H9 (cell line): ENCODE results near the gene P2RX5. TPM values are rescaled to one million over a fixed set of nuclear protein-coding genes. Genes with fewer than 3 reads are reported as not detected.

ENCODE experiments used
- DNase-seq: peaks from one replicate; pipeline ENCODE4 v3.0.0-alpha.2; 2017
- H2AFZ ChIP-seq: one replicate; pipeline ENCODE4 v1.6.1; 2013; ENCODE audit warnings: mild to moderate bottlenecking, low read length, control low read depth, moderate library complexity
- H2AK5ac ChIP-seq: 2 replicates; pipeline ENCODE4 v1.6.1; 2013; ENCODE audit warnings: low read length, control low read depth, mixed read lengths; ENCODE audit not compliant: insufficient read length
- H2BK120ac ChIP-seq: one replicate; pipeline ENCODE4 v1.6.1; 2013; ENCODE audit warnings: low read depth, mild to moderate bottlenecking, low read length, control low read depth, inconsistent platforms; ENCODE audit not compliant: poor library complexity, severe bottlenecking
- H2BK12ac ChIP-seq: 2 replicates; pipeline ENCODE4 v1.6.1; 2013; ENCODE audit warnings: low read length, control low read depth, mixed read lengths, low read depth; ENCODE audit not compliant: insufficient read length
- H2BK15ac ChIP-seq: 2 replicates; pipeline ENCODE4 v1.6.1; 2013; ENCODE audit warnings: low read depth, low read length, control low read depth
- H2BK20ac ChIP-seq: one replicate; pipeline ENCODE4 v1.6.1; 2013; ENCODE audit warnings: low read depth, mild to moderate bottlenecking, low read length, control low read depth, inconsistent platforms; ENCODE audit not compliant: poor library complexity, severe bottlenecking
- H2BK5ac ChIP-seq: 2 replicates; pipeline ENCODE4 v1.6.1; 2013; ENCODE audit warnings: low read length, control low read depth, mixed read lengths; ENCODE audit not compliant: insufficient read length
- H3K14ac ChIP-seq: 2 replicates; pipeline ENCODE4 v1.6.1; 2013; ENCODE audit warnings: low read length, control low read depth; ENCODE audit not compliant: insufficient read depth
- H3K18ac ChIP-seq: 2 replicates; pipeline ENCODE4 v1.6.1; 2013; ENCODE audit warnings: low read depth, mild to moderate bottlenecking, mixed read lengths, low read length, control low read depth; ENCODE audit not compliant: insufficient read length
- H3K23ac ChIP-seq: 2 replicates; pipeline ENCODE4 v1.6.1; 2013; ENCODE audit warnings: low read length, control low read depth, mixed read lengths, low read depth; ENCODE audit not compliant: insufficient read length
- H3K23me2 ChIP-seq: 2 replicates; pipeline ENCODE4 v1.6.1; 2013; ENCODE audit warnings: low read depth, mild to moderate bottlenecking, mixed read lengths, low read length, control low read depth; ENCODE audit not compliant: insufficient read length, poor library complexity, severe bottlenecking
- H3K27ac ChIP-seq: 2 replicates; pipeline ENCODE4 v1.5.1; 2013; ENCODE audit warnings: low read length, control low read depth, mixed read lengths, low read depth; ENCODE audit not compliant: insufficient read length
- H3K27me3 ChIP-seq: 2 replicates; pipeline ENCODE4 v1.6.1; 2013; ENCODE audit warnings: low read length, control low read depth, inconsistent platforms; ENCODE audit not compliant: insufficient read depth
- H3K4ac ChIP-seq: 2 replicates; pipeline ENCODE4 v1.6.1; 2013; ENCODE audit warnings: low read depth, mild to moderate bottlenecking, control low read depth, inconsistent platforms, low read length, moderate library complexity
- H3K4me1 ChIP-seq: 2 replicates; pipeline ENCODE4 v1.6.1; 2013; ENCODE audit warnings: low read length, control low read depth, inconsistent platforms; ENCODE audit not compliant: insufficient read depth
- H3K4me2 ChIP-seq: 2 replicates; pipeline ENCODE4 v1.6.1; 2013; ENCODE audit warnings: low read length, control low read depth, mixed read lengths; ENCODE audit not compliant: insufficient read length, insufficient read depth
- H3K56ac ChIP-seq: 2 replicates; pipeline ENCODE4 v1.6.1; 2013; ENCODE audit warnings: low read depth, mild to moderate bottlenecking, mixed read lengths, low read length, control low read depth; ENCODE audit not compliant: insufficient read length
- H3K79me1 ChIP-seq: 2 replicates; pipeline ENCODE4 v1.6.1; 2013; ENCODE audit warnings: low read depth, mild to moderate bottlenecking, moderate library complexity, low read length, control low read depth, inconsistent platforms; ENCODE audit not compliant: insufficient read depth, poor library complexity, severe bottlenecking
- H3K79me2 ChIP-seq: 2 replicates; pipeline ENCODE4 v1.6.1; 2013; ENCODE audit warnings: low read length, control low read depth, inconsistent platforms; ENCODE audit not compliant: insufficient read depth
- H3K9ac ChIP-seq: 2 replicates; pipeline ENCODE4 v1.6.1; 2013; ENCODE audit warnings: low read length, control low read depth, mixed read lengths; ENCODE audit not compliant: insufficient read length; ENCODE audit errors: extremely low read depth
- H3K9me3 ChIP-seq: one replicate; pipeline ENCODE4 v1.6.1; 2013; ENCODE audit warnings: low read depth, low read length, inconsistent platforms; ENCODE audit not compliant: control insufficient read depth
- H3T11ph ChIP-seq: one replicate; pipeline ENCODE4 v1.6.1; 2013; ENCODE audit warnings: mild to moderate bottlenecking, low read length, control low read depth, inconsistent platforms
- H4K20me1 ChIP-seq: one replicate; pipeline ENCODE4 v1.6.1; 2013; ENCODE audit not compliant: control insufficient read depth, insufficient read length, insufficient read depth
- H4K5ac ChIP-seq: 2 replicates; pipeline ENCODE4 v1.6.1; 2013; ENCODE audit warnings: low read depth, mild to moderate bottlenecking, mixed read lengths, low read length, control low read depth; ENCODE audit not compliant: insufficient read length
- H4K8ac ChIP-seq: replicated peaks from 2 replicates; pipeline ENCODE4 v1.6.1; 2013; ENCODE audit warnings: low read length, control low read depth, mixed read lengths, low read depth; ENCODE audit not compliant: insufficient read length
- H4K91ac ChIP-seq: 2 replicates; pipeline ENCODE4 v1.6.1; 2013; ENCODE audit warnings: low read depth, mild to moderate bottlenecking, moderate library complexity, mixed read lengths, low read length, control low read depth; ENCODE audit not compliant: insufficient read length
- H3K27ac Mint-ChIP-seq, 3 experiments: 2 replicates in 2 of 3; 3 replicates in 1 of 3; pipeline ENCODE4 v1.8.0; 2020 to 2021; ENCODE audit warnings: mixed read lengths in 3 of 3, mild to moderate bottlenecking in 1 of 3, moderate library complexity in 1 of 3
- H3K27me3 Mint-ChIP-seq: 2 replicates; pipeline ENCODE4 v1.8.0; 2021; ENCODE audit warnings: low read depth, mild to moderate bottlenecking, moderate library complexity, mixed read lengths
- H3K36me3 Mint-ChIP-seq, 3 experiments: 2 replicates in 2 of 3; 3 replicates in 1 of 3; pipeline ENCODE4 v1.8.0; 2020 to 2021; ENCODE audit warnings: low read depth in 3 of 3, mixed read lengths in 3 of 3; ENCODE audit not compliant: insufficient read depth in 1 of 3
- H3K4me1 Mint-ChIP-seq, 2 experiments: 2 replicates each; pipeline ENCODE4 v1.8.0; 2020; ENCODE audit warnings: mixed read lengths in 2 of 2
- H3K4me3 Mint-ChIP-seq, 2 experiments: 2 replicates in 1 of 2; 3 replicates in 1 of 2; pipeline ENCODE4 v1.8.0; 2020 to 2021; ENCODE audit warnings: mild to moderate bottlenecking in 2 of 2, mixed read lengths in 2 of 2, moderate library complexity in 1 of 2
- H3K9me3 Mint-ChIP-seq, 2 experiments: 2 replicates in 1 of 2; 3 replicates in 1 of 2; pipeline ENCODE4 v1.8.0; 2020; ENCODE audit warnings: mild to moderate bottlenecking in 2 of 2, mixed read lengths in 2 of 2, moderate library complexity in 1 of 2
- WGBS: extraction: QIAGEN DNeasy Blood & Tissue Kit; methylation state at CpG from one replicate; pipeline ENCODE4 v1.1.7; 2013; ENCODE audit warnings: missing lambda C conversion rate, low lambda C conversion rate, mixed read lengths; ENCODE audit not compliant: insufficient read length; ENCODE audit errors: extremely low coverage; 5-methylcytosine and 5-hydroxymethylcytosine counted together
- total RNA-seq: library from RNA; stranded (reverse); gene quantifications from 2 replicates; pipeline ENCODE4 v1.2.1, GENCODE V29; 2021
- TF ChIP-seq, protein P1 (sequence below): fragments of 200-600 bp; sonication (generic); conservative IDR thresholded peaks from 3 replicates; pipeline ENCODE4 v1.8.0; 2021; ENCODE audit warnings: antibody characterized with exemption, mild to moderate bottlenecking

Gene P2RX5
- total RNA-seq, 1 experiment from 2014 or later = 4.7 TPM

DNA sequence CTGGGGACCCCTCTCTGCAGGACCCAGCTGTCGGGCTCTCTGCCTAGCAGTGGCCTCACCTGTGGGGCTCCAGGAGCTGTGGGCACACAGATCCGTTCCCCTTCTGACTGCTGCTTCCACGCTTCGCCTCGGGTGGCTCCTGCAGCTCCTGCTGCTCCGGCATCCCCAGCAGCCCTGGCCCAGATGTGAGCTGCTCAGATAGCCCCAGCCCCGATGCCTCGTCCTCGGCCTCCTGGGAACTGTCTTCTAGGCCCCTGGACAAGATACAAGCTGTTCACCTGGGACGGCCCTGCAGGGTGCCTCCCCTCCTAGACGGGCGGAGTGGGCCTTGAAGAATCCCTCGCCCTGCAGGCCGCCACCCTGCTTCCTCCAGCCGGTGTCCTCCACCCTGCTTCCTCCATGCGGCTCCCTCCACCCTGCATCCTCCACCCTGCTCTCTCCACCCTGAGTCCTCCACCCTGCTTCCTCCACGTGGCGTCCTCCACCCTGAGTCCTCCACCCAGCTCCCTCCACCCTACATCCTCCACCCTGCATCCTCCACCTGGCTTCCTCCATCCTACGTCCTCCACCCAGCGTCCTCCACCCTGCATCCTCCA lies 16.3 kb downstream of the P2RX5 start:
- no CpG with 5 or more reads among the region's 20 CpGs for WGBS
- no peaks in the 10 kb centered on the region for H3K9me3 Mint-ChIP-seq
- Histone ChIP-seq H2BK15ac (no peak overlapping the region), H2AK5ac (no peak overlapping the region), H2AFZ (no peak overlapping the region), H4K91ac (no peak overlapping the region), H3K4me2 (no peak overlapping the region), H3K4me1 (no peaks in the 10 kb centered on the region), H3K4ac (no peak overlapping the region), H2BK20ac (no peak overlapping the region), H3K9me3 (no peaks in the 10 kb centered on the region), H4K8ac (no peak overlapping the region), H3K27me3 (no peaks in the 10 kb centered on the region), H3K79me1 (no peaks in the 10 kb centered on the region), H2BK5ac (no peak overlapping the region), H3K9ac (no peak overlapping the region), H3K27ac (no peak overlapping the region), H3T11ph (no peak overlapping the region), H3K23me2 (no peaks in the 10 kb centered on the region), H3K14ac (no peak overlapping the region), H2BK120ac (no peak overlapping the region), H3K18ac (no peak overlapping the region), H4K5ac (no peak overlapping the region), H2BK12ac (no peak overlapping the region), H3K23ac (no peak overlapping the region), H3K79me2 (no peaks in the 10 kb centered on the region), H3K56ac (no peak overlapping the region), H4K20me1 (no peaks in the 10 kb centered on the region)
- H3K4me3 Mint-ChIP-seq = no peak overlapping the region
- peaks cover 9 to 19% of the 10 kb centered on the region in 2 experiments for H3K4me1 Mint-ChIP-seq
- H3K27ac Mint-ChIP-seq = no peak overlapping the region
- H3K36me3 Mint-ChIP-seq = no peaks in the 10 kb centered on the region; a peak in 1 of 7 replicates
- TF ChIP-seq, protein P1, sequence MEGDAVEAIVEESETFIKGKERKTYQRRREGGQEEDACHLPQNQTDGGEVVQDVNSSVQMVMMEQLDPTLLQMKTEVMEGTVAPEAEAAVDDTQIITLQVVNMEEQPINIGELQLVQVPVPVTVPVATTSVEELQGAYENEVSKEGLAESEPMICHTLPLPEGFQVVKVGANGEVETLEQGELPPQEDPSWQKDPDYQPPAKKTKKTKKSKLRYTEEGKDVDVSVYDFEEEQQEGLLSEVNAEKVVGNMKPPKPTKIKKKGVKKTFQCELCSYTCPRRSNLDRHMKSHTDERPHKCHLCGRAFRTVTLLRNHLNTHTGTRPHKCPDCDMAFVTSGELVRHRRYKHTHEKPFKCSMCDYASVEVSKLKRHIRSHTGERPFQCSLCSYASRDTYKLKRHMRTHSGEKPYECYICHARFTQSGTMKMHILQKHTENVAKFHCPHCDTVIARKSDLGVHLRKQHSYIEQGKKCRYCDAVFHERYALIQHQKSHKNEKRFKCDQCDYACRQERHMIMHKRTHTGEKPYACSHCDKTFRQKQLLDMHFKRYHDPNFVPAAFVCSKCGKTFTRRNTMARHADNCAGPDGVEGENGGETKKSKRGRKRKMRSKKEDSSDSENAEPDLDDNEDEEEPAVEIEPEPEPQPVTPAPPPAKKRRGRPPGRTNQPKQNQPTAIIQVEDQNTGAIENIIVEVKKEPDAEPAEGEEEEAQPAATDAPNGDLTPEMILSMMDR = no peak
- DNase-seq = no peak
- peaks cover 4% of the 10 kb centered on the region; the same call in 1 of the 2 replicates for H3K27me3 Mint-ChIP-seq
